ENCODE measurements around the gene LRRC37A2.
"Not testable (repeated sequence)": the region's sequence is repeated elsewhere in the genome, so short reads cannot be mapped to it uniquely, and the experiment has no call there.

LRRC37A2 gene

GRCh38 chr17:46591332-46591731 is 79.1 kb downstream of the LRRC37A2 start:
- in situ Hi-C loops (cut with MboI; ENCODE audit: low sequenced_read_pairs): not testable (repeated sequence)

GRCh38 chr17:46598344-46598931 is 86.2 kb downstream of the LRRC37A2 start:
- in situ Hi-C loops (cut with MboI; ENCODE audit: low sequenced_read_pairs): not testable (repeated sequence)

GRCh38 chr17:46600767-46601166 is 88.5 kb downstream of the LRRC37A2 start:
- in situ Hi-C loops (cut with MboI; ENCODE audit: low sequenced_read_pairs): not testable (repeated sequence)

- in situ Hi-C loops (cut with MboI; ENCODE audit: low sequenced_read_pairs): not testable (repeated sequence)
Measured at GRCh38 chr17:46603125-46603524, 90.9 kb downstream of the LRRC37A2 start.

Measured in HL-60/S4 (cell line).